Measurements from ENCODE around the gene TOMM34. TPM values are rescaled to one million over a fixed set of nuclear protein-coding genes. Genes with fewer than 3 reads are reported as not detected.

TOMM34 gene
- total and polyA plus RNA-seq, 2 of the 13 experiments (the other 11 are each of a cell fraction or from before 2014, with no cell fraction given) = 36.2 to 52.0 TPM

DNA sequence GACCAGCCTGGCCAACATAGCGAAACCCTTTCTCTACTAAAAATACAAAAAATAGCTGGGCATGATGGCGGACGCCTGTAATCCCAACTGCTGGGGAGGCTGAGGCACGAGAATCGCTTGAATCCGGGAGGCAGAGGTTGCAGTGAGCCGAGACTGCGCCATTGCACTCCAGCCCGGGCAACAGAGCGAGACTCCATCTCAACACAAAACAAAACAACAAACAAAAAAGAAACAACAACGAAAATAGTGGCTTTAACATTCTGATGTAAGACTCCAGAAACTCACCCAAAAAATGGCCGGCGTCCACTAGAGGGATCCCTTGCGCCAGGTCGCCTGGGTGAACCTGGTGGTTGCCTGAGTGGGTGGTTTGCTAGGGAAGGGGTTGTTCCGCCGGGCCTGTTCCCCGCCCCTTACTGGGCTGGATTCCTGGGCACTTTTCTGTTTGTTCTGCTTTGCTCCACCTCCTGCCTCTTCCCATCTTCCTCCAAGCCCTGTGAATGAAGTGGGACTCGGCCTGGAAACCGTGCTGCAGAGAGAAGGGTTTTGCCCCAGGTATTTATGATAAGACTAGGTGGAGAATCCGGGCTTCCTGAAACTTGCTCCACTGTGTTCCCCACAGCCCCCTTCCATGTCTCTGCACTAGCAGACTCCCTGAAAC, 48.8 kb downstream of the TOMM34 start (continued):
- TF ChIP-seq, protein P1, sequence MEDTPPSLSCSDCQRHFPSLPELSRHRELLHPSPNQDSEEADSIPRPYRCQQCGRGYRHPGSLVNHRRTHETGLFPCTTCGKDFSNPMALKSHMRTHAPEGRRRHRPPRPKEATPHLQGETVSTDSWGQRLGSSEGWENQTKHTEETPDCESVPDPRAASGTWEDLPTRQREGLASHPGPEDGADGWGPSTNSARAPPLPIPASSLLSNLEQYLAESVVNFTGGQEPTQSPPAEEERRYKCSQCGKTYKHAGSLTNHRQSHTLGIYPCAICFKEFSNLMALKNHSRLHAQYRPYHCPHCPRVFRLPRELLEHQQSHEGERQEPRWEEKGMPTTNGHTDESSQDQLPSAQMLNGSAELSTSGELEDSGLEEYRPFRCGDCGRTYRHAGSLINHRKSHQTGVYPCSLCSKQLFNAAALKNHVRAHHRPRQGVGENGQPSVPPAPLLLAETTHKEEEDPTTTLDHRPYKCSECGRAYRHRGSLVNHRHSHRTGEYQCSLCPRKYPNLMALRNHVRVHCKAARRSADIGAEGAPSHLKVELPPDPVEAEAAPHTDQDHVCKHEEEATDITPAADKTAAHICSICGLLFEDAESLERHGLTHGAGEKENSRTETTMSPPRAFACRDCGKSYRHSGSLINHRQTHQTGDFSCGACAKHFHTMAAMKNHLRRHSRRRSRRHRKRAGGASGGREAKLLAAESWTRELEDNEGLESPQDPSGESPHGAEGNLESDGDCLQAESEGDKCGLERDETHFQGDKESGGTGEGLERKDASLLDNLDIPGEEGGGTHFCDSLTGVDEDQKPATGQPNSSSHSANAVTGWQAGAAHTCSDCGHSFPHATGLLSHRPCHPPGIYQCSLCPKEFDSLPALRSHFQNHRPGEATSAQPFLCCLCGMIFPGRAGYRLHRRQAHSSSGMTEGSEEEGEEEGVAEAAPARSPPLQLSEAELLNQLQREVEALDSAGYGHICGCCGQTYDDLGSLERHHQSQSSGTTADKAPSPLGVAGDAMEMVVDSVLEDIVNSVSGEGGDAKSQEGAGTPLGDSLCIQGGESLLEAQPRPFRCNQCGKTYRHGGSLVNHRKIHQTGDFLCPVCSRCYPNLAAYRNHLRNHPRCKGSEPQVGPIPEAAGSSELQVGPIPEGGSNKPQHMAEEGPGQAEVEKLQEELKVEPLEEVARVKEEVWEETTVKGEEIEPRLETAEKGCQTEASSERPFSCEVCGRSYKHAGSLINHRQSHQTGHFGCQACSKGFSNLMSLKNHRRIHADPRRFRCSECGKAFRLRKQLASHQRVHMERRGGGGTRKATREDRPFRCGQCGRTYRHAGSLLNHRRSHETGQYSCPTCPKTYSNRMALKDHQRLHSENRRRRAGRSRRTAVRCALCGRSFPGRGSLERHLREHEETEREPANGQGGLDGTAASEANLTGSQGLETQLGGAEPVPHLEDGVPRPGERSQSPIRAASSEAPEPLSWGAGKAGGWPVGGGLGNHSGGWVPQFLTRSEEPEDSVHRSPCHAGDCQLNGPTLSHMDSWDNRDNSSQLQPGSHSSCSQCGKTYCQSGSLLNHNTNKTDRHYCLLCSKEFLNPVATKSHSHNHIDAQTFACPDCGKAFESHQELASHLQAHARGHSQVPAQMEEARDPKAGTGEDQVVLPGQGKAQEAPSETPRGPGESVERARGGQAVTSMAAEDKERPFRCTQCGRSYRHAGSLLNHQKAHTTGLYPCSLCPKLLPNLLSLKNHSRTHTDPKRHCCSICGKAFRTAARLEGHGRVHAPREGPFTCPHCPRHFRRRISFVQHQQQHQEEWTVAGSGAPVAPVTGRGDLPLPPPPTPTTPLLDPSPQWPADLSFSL (CRISPR knock-in tag; IDR thresholded peaks at IDR 0.05) = no peak
- TF ChIP-seq ZNF207 (IDR thresholded peaks at IDR 0.05; ENCODE audit: borderline replicate concordance) (no peak), PLRG1 (conservative IDR thresholded peaks at IDR 0.05) (no peak), ZBTB20 (CRISPR knock-in tag; IDR thresholded peaks at IDR 0.05; ENCODE audit: borderline replicate concordance, low read depth) (no peak), ZNF839 (CRISPR knock-in tag; IDR thresholded peaks at IDR 0.05; ENCODE audit: borderline replicate concordance) (no peak), SCMH1 (CRISPR knock-in tag; IDR thresholded peaks at IDR 0.05; ENCODE audit: borderline replicate concordance) (no peak), FLYWCH1 (CRISPR knock-in tag; IDR thresholded peaks at IDR 0.05) (no peak), RFX5 (IDR thresholded peaks at IDR 0.05; ENCODE audit: low read depth, low read length) (peak; percentile 48; the same call in 1 of the 2 replicates), SIN3B (IDR thresholded peaks at IDR 0.05; ENCODE audit: low read length) (no peak), PRPF4 (IDR thresholded peaks at IDR 0.05; ENCODE audit: low read depth, low read length, poor library complexity, severe bottlenecking) (no peak)
- TF ChIP-seq, protein P2, sequence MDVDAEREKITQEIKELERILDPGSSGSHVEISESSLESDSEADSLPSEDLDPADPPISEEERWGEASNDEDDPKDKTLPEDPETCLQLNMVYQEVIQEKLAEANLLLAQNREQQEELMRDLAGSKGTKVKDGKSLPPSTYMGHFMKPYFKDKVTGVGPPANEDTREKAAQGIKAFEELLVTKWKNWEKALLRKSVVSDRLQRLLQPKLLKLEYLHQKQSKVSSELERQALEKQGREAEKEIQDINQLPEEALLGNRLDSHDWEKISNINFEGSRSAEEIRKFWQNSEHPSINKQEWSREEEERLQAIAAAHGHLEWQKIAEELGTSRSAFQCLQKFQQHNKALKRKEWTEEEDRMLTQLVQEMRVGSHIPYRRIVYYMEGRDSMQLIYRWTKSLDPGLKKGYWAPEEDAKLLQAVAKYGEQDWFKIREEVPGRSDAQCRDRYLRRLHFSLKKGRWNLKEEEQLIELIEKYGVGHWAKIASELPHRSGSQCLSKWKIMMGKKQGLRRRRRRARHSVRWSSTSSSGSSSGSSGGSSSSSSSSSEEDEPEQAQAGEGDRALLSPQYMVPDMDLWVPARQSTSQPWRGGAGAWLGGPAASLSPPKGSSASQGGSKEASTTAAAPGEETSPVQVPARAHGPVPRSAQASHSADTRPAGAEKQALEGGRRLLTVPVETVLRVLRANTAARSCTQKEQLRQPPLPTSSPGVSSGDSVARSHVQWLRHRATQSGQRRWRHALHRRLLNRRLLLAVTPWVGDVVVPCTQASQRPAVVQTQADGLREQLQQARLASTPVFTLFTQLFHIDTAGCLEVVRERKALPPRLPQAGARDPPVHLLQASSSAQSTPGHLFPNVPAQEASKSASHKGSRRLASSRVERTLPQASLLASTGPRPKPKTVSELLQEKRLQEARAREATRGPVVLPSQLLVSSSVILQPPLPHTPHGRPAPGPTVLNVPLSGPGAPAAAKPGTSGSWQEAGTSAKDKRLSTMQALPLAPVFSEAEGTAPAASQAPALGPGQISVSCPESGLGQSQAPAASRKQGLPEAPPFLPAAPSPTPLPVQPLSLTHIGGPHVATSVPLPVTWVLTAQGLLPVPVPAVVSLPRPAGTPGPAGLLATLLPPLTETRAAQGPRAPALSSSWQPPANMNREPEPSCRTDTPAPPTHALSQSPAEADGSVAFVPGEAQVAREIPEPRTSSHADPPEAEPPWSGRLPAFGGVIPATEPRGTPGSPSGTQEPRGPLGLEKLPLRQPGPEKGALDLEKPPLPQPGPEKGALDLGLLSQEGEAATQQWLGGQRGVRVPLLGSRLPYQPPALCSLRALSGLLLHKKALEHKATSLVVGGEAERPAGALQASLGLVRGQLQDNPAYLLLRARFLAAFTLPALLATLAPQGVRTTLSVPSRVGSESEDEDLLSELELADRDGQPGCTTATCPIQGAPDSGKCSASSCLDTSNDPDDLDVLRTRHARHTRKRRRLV (CRISPR knock-in tag; IDR thresholded peaks at IDR 0.05) = no peak
- TF ChIP-seq, protein P3, sequence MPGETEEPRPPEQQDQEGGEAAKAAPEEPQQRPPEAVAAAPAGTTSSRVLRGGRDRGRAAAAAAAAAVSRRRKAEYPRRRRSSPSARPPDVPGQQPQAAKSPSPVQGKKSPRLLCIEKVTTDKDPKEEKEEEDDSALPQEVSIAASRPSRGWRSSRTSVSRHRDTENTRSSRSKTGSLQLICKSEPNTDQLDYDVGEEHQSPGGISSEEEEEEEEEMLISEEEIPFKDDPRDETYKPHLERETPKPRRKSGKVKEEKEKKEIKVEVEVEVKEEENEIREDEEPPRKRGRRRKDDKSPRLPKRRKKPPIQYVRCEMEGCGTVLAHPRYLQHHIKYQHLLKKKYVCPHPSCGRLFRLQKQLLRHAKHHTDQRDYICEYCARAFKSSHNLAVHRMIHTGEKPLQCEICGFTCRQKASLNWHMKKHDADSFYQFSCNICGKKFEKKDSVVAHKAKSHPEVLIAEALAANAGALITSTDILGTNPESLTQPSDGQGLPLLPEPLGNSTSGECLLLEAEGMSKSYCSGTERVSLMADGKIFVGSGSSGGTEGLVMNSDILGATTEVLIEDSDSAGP (CRISPR knock-in tag; IDR thresholded peaks at IDR 0.05; ENCODE audit: borderline replicate concordance) = peak; percentile 69; the same call in 1 of the 2 replicates
- TF ChIP-seq, protein P4, sequence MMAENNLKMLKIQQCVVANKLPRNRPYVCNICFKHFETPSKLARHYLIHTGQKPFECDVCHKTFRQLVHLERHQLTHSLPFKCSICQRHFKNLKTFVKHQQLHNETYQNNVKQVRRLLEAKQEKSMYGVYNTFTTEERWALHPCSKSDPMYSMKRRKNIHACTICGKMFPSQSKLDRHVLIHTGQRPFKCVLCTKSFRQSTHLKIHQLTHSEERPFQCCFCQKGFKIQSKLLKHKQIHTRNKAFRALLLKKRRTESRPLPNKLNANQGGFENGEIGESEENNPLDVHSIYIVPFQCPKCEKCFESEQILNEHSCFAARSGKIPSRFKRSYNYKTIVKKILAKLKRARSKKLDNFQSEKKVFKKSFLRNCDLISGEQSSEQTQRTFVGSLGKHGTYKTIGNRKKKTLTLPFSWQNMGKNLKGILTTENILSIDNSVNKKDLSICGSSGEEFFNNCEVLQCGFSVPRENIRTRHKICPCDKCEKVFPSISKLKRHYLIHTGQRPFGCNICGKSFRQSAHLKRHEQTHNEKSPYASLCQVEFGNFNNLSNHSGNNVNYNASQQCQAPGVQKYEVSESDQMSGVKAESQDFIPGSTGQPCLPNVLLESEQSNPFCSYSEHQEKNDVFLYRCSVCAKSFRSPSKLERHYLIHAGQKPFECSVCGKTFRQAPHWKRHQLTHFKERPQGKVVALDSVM (CRISPR knock-in tag; IDR thresholded peaks at IDR 0.05) = peak; percentile 81
